Measurements from ENCODE around the gene WIPF3. TPM values are rescaled to one million over a fixed set of nuclear protein-coding genes. Genes with fewer than 3 reads are reported as not detected.

WIPF3 gene
- total and polyA plus RNA-seq, 2 experiments from 2014 or later = not detected

DNA sequence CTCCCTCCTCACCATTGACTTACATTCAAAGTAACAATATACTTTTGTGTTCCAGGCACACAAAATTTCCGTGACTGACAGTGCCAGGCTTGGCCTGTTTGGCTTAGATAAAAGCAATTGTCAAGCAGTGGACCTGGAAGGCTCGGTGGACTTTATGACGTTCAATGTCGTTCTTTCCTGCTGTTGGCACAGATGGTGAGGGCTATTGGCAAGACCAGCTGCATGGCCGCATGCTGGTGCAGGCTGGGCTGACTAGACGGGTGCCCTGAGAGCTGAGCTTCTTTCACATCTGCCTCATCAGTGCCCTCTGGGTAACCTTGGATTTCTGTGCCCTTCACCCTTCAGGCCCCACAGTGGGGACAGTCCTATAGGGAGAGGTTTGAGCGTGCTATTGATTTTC lies 45.2 kb downstream of the WIPF3 start:
- H3K4me1 ChIP-seq (ENCODE audit: insufficient read depth) = 0 out of 2 replicates have a peak, but pooled peaks cover 3% of the 10 kb centered on the region
- H3K36me3 ChIP-seq (ENCODE audit: low read depth) = no peaks in the 10 kb centered on the region
- H3K27ac ChIP-seq = no peak overlapping the region
- H3K9me3 ChIP-seq (ENCODE audit: low read depth) = no peaks in the 10 kb centered on the region
- H3K9ac ChIP-seq = no peak overlapping the region
- H3K4me2 ChIP-seq (ENCODE audit: unreplicated experiment) = no peak overlapping the region
- H2AFZ ChIP-seq = no peak overlapping the region
- H3K27me3 ChIP-seq (replicated peaks; ENCODE audit: insufficient read depth) = peaks cover 46% of the 10 kb centered on the region
- TF ChIP-seq EZH2phosphoT487 (IDR thresholded peaks at IDR 0.05; ENCODE audit: insufficient read depth, low read depth) (no peak), EZH2 (IDR thresholded peaks at IDR 0.05; ENCODE audit: insufficient read depth, poor library complexity, severe bottlenecking) (no peak)
- H4K20me1 ChIP-seq (ENCODE audit: insufficient read depth) = no peaks in the 10 kb centered on the region
- no peak for DNase-seq
- no peaks in the 10 kb centered on the region for H3K79me2 ChIP-seq (ENCODE audit: insufficient read depth)
- H3K9me2 ChIP-seq (ENCODE audit: insufficient read depth) = no peaks in the 10 kb centered on the region
- in situ Hi-C loops (cut with MboI) = no loop called here
- H3K4me3 ChIP-seq = no peak overlapping the region
- no peaks in the 10 kb centered on the region for H3F3A ChIP-seq (ENCODE audit: insufficient read depth)
- 41 to 56% methylated on average over 7 of the region's 7 CpGs for WGBS, 2 experiments (ENCODE audit: low coverage in 1 of 2, low lambda C conversion rate in 2 of 2, missing lambda C conversion rate in 2 of 2)

DNA sequence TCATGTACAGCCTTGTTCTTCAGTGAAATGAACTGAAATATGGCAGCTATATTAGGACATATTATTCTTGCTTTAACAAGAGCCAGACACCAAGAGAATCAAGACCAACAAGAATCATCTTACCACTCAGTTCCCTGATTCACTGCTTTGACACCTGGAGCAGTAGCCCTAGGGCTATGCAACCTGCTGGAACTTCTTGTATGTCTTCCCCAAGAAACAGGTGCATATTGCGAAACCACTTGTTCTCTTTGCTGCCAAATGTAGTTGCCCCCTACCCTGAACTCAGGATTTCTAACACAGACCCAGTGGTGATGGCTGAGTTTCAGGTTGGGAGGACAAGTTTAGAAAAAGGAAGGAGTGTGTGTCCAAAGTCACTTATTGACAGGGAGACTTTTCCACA lies 46.1 kb downstream of the WIPF3 start:
- H3F3A ChIP-seq (ENCODE audit: insufficient read depth) = no peaks in the 10 kb centered on the region
- H3K27ac ChIP-seq = no peak overlapping the region
- H2AFZ ChIP-seq = no peak overlapping the region
- peaks cover 42% of the 10 kb centered on the region for H3K27me3 ChIP-seq (replicated peaks; ENCODE audit: insufficient read depth)
- 0 out of 2 replicates have a peak, but pooled peaks cover 3% of the 10 kb centered on the region for H3K4me1 ChIP-seq (ENCODE audit: insufficient read depth)
- no peak overlapping the region for H3K4me3 ChIP-seq
- no peak for TF ChIP-seq EZH2phosphoT487 (IDR thresholded peaks at IDR 0.05; ENCODE audit: insufficient read depth, low read depth)
- TF ChIP-seq EZH2 (IDR thresholded peaks at IDR 0.05; ENCODE audit: insufficient read depth, poor library complexity, severe bottlenecking) = no peak
- no peak overlapping the region for H3K9ac ChIP-seq
- no peaks in the 10 kb centered on the region for H3K36me3 ChIP-seq (ENCODE audit: low read depth)
- no peaks in the 10 kb centered on the region for H3K79me2 ChIP-seq (ENCODE audit: insufficient read depth)
- no peaks in the 10 kb centered on the region for H3K9me2 ChIP-seq (ENCODE audit: insufficient read depth)
- no peaks in the 10 kb centered on the region for H4K20me1 ChIP-seq (ENCODE audit: insufficient read depth)
- WGBS, 2 experiments (ENCODE audit: low coverage in 1 of 2, low lambda C conversion rate in 2 of 2, missing lambda C conversion rate in 2 of 2) = 48 to 65% methylated on average over 1 of the region's 1 CpG
- in situ Hi-C loops (cut with MboI) = no loop called here
- DNase-seq = no peak
- H3K4me2 ChIP-seq (ENCODE audit: unreplicated experiment) = no peak overlapping the region
- H3K9me3 ChIP-seq (ENCODE audit: low read depth) = no peaks in the 10 kb centered on the region

DNA sequence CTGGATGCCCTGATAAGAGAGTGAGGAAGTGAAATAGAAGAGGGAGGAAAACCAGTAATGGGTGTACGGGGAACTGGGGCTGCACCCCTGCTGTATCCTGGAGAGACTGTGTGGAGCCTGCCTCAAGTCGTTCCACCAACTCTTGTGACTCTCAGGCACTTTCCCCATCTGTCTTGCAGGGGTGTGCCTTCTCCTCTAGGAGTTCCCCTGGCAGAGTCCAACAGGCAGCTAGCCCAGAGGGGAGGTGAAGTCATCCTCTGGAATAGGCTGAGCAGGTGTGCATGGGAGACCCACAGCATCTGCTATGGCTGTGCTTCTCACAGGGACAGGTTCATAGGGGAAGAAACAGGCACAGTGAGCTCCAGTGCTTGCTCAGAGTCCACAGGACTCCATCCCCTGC lies 46.8 kb downstream of the WIPF3 start:
- no peak overlapping the region for H3K4me2 ChIP-seq (ENCODE audit: unreplicated experiment)
- in situ Hi-C loops (cut with MboI) = no loop called here
- no peak overlapping the region for H3K4me3 ChIP-seq
- no peak overlapping the region for H2AFZ ChIP-seq
- TF ChIP-seq EZH2phosphoT487 (IDR thresholded peaks at IDR 0.05; ENCODE audit: insufficient read depth, low read depth) = no peak
- no peak for TF ChIP-seq EZH2 (IDR thresholded peaks at IDR 0.05; ENCODE audit: insufficient read depth, poor library complexity, severe bottlenecking)
- H3K27me3 ChIP-seq (replicated peaks; ENCODE audit: insufficient read depth) = peaks cover 42% of the 10 kb centered on the region
- H3F3A ChIP-seq (ENCODE audit: insufficient read depth) = no peaks in the 10 kb centered on the region
- no peaks in the 10 kb centered on the region for H3K9me2 ChIP-seq (ENCODE audit: insufficient read depth)
- DNase-seq = no peak
- H3K27ac ChIP-seq = no peak overlapping the region
- H4K20me1 ChIP-seq (ENCODE audit: insufficient read depth) = no peaks in the 10 kb centered on the region
- H3K4me1 ChIP-seq (ENCODE audit: insufficient read depth) = 0 out of 2 replicates have a peak, but pooled peaks cover 3% of the 10 kb centered on the region
- no peak overlapping the region for H3K9ac ChIP-seq
- no peaks in the 10 kb centered on the region for H3K79me2 ChIP-seq (ENCODE audit: insufficient read depth)
- H3K9me3 ChIP-seq (ENCODE audit: low read depth) = no peaks in the 10 kb centered on the region
- 29 to 34% methylated on average over 2 of the region's 2 CpGs for WGBS, 2 experiments (ENCODE audit: low coverage in 1 of 2, low lambda C conversion rate in 2 of 2, missing lambda C conversion rate in 2 of 2)
- H3K36me3 ChIP-seq (ENCODE audit: low read depth) = no peaks in the 10 kb centered on the region

DNA sequence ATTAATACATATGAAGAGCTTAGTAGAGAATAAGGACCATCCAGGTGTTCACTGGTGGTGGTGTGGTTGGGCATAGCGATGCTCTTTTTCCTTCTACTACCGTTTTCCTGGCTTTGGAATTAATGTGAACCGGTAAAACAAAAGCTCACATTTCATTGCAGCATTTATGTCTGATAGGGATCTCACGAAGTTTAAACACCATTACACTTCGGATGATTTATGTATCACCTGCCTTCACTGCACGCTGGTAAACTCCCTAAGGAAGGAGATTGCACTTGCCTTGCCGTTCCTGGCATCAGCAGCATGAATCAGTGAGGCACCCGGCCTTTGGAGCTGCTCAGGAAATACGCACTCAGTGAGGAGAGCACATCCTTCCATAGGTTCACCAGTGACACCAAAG lies 47.5 kb downstream of the WIPF3 start:
- in situ Hi-C loops (cut with MboI) = no loop called here
- WGBS, 2 experiments (ENCODE audit: low coverage in 1 of 2, low lambda C conversion rate in 2 of 2, missing lambda C conversion rate in 2 of 2) = 74 to 76% methylated on average over 9 of the region's 9 CpGs

More for the DNA sequence above, 47.5 kb downstream of the WIPF3 start:
- Histone ChIP-seq H4K20me1 (ENCODE audit: insufficient read depth) (no peaks in the 10 kb centered on the region), H3K4me3 (no peak overlapping the region), H3K9me3 (ENCODE audit: low read depth) (no peaks in the 10 kb centered on the region), H3K27me3 (replicated peaks; ENCODE audit: insufficient read depth) (peaks cover 42% of the 10 kb centered on the region), H3K36me3 (ENCODE audit: low read depth) (no peaks in the 10 kb centered on the region), H3K9me2 (ENCODE audit: insufficient read depth) (no peaks in the 10 kb centered on the region), H2AFZ (no peak overlapping the region), H3F3A (ENCODE audit: insufficient read depth) (no peaks in the 10 kb centered on the region), H3K9ac (no peak overlapping the region), H3K4me2 (ENCODE audit: unreplicated experiment) (no peak overlapping the region), H3K27ac (no peak overlapping the region), H3K4me1 (ENCODE audit: insufficient read depth) (0 out of 2 replicates have a peak, but pooled peaks cover 3% of the 10 kb centered on the region), H3K79me2 (ENCODE audit: insufficient read depth) (no peaks in the 10 kb centered on the region)
- TF ChIP-seq EZH2phosphoT487 (IDR thresholded peaks at IDR 0.05; ENCODE audit: insufficient read depth, low read depth) (no peak), EZH2 (IDR thresholded peaks at IDR 0.05; ENCODE audit: insufficient read depth, poor library complexity, severe bottlenecking) (no peak)
- DNase-seq = no peak

Measured in GM23248 (cell line).